DND-41 (cell line): ENCODE results near the gene SOWAHA.

Experiments
- ATAC-seq: fragments of 200-7000 bp; cut with Tn5 transposase; 3 replicates; pipeline ENCODE4 v1.9.1; 2021; ENCODE audit warnings: low read depth; ENCODE audit not compliant: insufficient read depth
- DNase-seq: peaks from one replicate; pipeline ENCODE4 v3.0.0-alpha.2; 2020
- H2AFZ ChIP-seq: 2 replicates; pipeline ENCODE4 v1.6.0; 2012; ENCODE audit warnings: low read depth, low read length
- H3K27ac ChIP-seq: 2 replicates; pipeline ENCODE4 v1.5.1; 2012; ENCODE audit warnings: low read length, inconsistent platforms
- H3K27me3 ChIP-seq: fragments of 200-600 bp; sonication (generic); 2 replicates; pipeline ENCODE4 v1.6.0; 2012; ENCODE audit warnings: low read length, mild to moderate bottlenecking, inconsistent platforms; ENCODE audit not compliant: insufficient read depth, poor library complexity
- H3K36me3 ChIP-seq: 2 replicates; pipeline ENCODE4 v1.5.1; 2012; ENCODE audit warnings: low read length, inconsistent platforms; ENCODE audit not compliant: insufficient read depth
- H3K4me1 ChIP-seq: 2 replicates; pipeline ENCODE4 v1.5.1; 2012; ENCODE audit warnings: mild to moderate bottlenecking, low read length; ENCODE audit not compliant: insufficient read depth
- H3K4me2 ChIP-seq: 2 replicates; pipeline ENCODE4 v1.6.0; 2012; ENCODE audit warnings: mild to moderate bottlenecking, moderate library complexity, low read length, inconsistent platforms; ENCODE audit not compliant: insufficient read depth
- H3K4me3 ChIP-seq, 2 experiments: fragments of 200-600 bp in 1 of 2; shearing (Covaris generic) in 1 of 2; 2 replicates each; pipeline ENCODE4 v1.5.1; 2012 to 2016; ENCODE audit warnings: inconsistent platforms in 2 of 2, low read length in 2 of 2, mild to moderate bottlenecking in 2 of 2, low read depth in 1 of 2, moderate library complexity in 1 of 2
- H3K79me2 ChIP-seq: 2 replicates; pipeline ENCODE4 v1.6.0; 2012; ENCODE audit warnings: low read length, inconsistent platforms; ENCODE audit not compliant: insufficient read depth
- H3K9ac ChIP-seq: 2 replicates; pipeline ENCODE4 v1.6.0; 2012; ENCODE audit warnings: low read depth, mild to moderate bottlenecking, inconsistent platforms, low read length, moderate library complexity
- H3K9me3 ChIP-seq: 2 replicates; pipeline ENCODE4 v1.5.1; 2012; ENCODE audit warnings: low read length, moderate library complexity, mild to moderate bottlenecking, inconsistent platforms; ENCODE audit not compliant: insufficient read depth, severe bottlenecking
- H4K20me1 ChIP-seq: 2 replicates; pipeline ENCODE4 v1.6.0; 2012; ENCODE audit warnings: low read length; ENCODE audit not compliant: insufficient read depth
- CTCF ChIP-seq: IDR thresholded peaks from 2 replicates; pipeline ENCODE4 v1.5.1; 2012; ENCODE audit warnings: borderline replicate concordance, low read length, moderate library complexity, mild to moderate bottlenecking; ENCODE audit not compliant: poor library complexity, severe bottlenecking; ENCODE audit errors: extremely low read depth
- EZH2 ChIP-seq: IDR thresholded peaks from 3 replicates; pipeline ENCODE4 v1.6.1; 2012; ENCODE audit warnings: borderline replicate concordance, low read depth, mild to moderate bottlenecking, moderate library complexity, low read length, inconsistent platforms; ENCODE audit not compliant: severe bottlenecking

The SOWAHA gene

GRCh38 chr5:132790201-132790865 is 22.8 kb upstream of the SOWAHA start:
- Histone ChIP-seq H3K4me1 (no peaks in the 10 kb centered on the region), H3K9ac (no peak overlapping the region), H3K27ac (no peak overlapping the region), H4K20me1 (no peaks in the 10 kb centered on the region), H3K36me3 (no peaks in the 10 kb centered on the region), H3K79me2 (no peaks in the 10 kb centered on the region), H2AFZ (no peak overlapping the region), H3K4me3 (no peak overlapping the region), H3K4me2 (no peak overlapping the region), H3K9me3 (no peaks in the 10 kb centered on the region), H3K27me3 (peaks cover 14% of the 10 kb centered on the region)
- TF ChIP-seq CTCF (no peak), EZH2 (no peak)
- DNase-seq (no peak), ATAC-seq (no peak)

GRCh38 chr5:132791026-132791425 is 22.1 kb upstream of the SOWAHA start:
- Histone ChIP-seq H3K4me2 (no peak overlapping the region), H3K9ac (no peak overlapping the region), H3K4me3 (no peak overlapping the region), H3K9me3 (no peaks in the 10 kb centered on the region), H3K27ac (no peak overlapping the region), H3K4me1 (no peaks in the 10 kb centered on the region), H3K27me3 (peaks cover 14% of the 10 kb centered on the region), H4K20me1 (no peaks in the 10 kb centered on the region), H3K36me3 (no peaks in the 10 kb centered on the region), H3K79me2 (no peaks in the 10 kb centered on the region), H2AFZ (no peak overlapping the region)
- no peak for ATAC-seq
- DNase-seq: no peak
- TF ChIP-seq EZH2 (no peak), CTCF (no peak)

GRCh38 chr5:132797651-132798050 is 15.5 kb upstream of the SOWAHA start:
- no peaks in the 10 kb centered on the region for H4K20me1 ChIP-seq
- no peak overlapping the region for H3K9ac ChIP-seq
- H3K9me3 ChIP-seq: no peaks in the 10 kb centered on the region
- ATAC-seq (no peak), DNase-seq (no peak)
- H3K27ac ChIP-seq: no peak overlapping the region
- H3K79me2 ChIP-seq: no peaks in the 10 kb centered on the region
- H3K27me3 ChIP-seq: peaks cover 12% of the 10 kb centered on the region
- no peak overlapping the region for H3K4me2 ChIP-seq
- H3K4me3 ChIP-seq: no peak overlapping the region
- TF ChIP-seq EZH2 (no peak), CTCF (no peak)
- no peaks in the 10 kb centered on the region for H3K36me3 ChIP-seq
- H3K4me1 ChIP-seq: no peaks in the 10 kb centered on the region
- no peak overlapping the region for H2AFZ ChIP-seq
